Subcutaneous preadipocyte (primary cell): ENCODE results near the gene DNMT3B. TPM values are rescaled to one million over a fixed set of nuclear protein-coding genes. Genes with fewer than 3 reads are reported as not detected.

Experiments used
- total RNA-seq: library from RNA; depleted of rRNA; stranded (reverse); fragments of >200 nt; gene quantifications from 2 replicates; pipeline ENCODE4 v1.2.3, GENCODE V29; 2012

DNMT3B gene
- 4.0 and 4.3 TPM in 2 replicates for total RNA-seq

DNA sequence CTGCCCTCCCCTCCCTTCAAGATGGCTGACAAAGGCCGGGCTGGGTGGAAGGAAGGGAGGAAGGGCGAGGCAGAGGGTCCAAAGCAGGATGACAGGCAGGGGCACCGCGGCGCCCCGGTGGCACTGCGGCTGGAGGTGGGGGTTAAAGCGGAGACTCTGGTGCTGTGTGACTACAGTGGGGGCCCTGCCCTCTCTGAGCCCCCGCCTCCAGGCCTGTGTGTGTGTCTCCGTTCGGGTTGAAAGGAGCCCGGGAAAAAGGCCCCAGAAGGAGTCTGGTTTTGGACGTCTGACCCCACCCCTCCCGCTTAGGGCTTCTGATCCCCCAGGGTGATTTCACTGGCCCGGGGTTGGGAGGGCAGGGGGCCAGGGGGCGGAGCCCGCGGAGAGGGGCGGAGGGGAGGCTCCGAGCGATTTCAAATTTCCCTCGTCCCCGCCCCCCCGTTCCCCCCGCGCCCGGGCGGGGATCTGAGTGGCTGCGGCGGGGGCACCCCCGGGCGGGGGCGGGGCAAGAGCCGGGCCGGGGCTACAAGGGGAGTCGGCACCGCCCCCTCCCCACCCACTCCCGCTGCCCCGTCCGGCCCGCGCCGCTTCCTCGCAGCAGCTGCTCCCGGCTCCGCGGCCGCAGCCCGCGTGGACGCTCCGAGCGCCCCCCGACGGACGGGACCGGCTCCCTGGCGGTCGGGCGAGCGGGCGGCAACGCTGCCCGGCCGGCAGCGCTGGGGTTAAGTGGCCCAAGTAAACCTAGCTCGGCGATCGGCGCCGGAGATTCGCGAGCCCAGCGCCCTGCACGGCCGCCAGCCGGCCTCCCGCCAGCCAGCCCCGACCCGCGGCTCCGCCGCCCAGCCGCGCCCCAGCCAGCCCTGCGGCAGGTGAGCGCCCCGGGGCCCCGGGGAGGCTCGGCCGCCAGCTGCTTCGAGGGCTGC, at the start of gene DNMT3B:
TSS of gene DNMT3B (plus strand) at position 555 of the 923 bp plus-strand sequence. CDS start 17,939 bp downstream, outside the sequence.

DNA sequence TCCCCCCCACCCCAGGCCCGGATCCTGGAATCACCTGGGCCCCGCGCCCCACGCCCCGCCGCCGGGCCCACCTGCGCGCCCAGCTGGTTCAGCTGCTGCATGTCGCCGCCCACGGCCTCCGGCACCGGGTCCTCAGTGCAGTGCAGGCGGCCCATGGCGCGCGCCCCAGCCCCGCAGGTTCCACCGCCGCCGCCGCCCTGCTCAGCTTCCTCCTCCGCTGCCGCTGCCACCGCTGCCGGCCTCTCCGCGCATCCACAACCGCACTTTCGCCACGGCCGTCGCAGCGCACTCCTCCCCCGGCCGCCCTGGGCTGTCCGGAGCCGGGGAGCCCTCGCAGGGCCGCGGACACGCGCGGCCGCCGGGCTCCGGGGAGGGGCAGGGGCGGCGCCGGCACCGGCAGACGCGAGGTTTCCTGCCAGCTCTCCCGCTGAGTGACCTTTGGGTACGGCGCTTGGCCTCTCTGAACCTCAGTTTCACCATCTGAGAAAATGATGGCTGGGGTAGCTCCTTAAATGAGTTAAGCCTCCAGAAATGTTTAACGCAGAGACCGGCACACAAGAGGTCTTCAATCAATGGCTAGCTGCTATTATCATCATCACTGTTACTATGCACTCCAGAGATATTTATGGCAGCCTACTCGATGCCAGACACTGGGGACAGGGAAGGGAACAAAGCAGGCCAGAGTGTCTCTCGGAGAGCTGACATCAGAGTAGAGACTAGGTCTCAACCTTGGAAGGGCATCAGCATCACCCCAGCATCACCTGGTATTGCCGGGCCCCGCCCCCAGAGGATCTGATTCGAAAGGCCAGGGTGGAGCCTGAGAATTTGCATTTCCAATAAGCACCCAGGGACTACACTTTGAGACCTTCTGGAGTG, 18.7 kb upstream of the DNMT3B start, which contains the start of gene COMMD7:
TSS of gene COMMD7 (minus strand) at position 231 of the 876 bp plus-strand sequence. CDS start at position 155, 76 bp downstream.

Other genes with a start within 250 kb of the DNMT3B start
- gene NOL4L, start 177.1 kb upstream of the DNMT3B start, total RNA-seq = 3.7 and 4.0 TPM in 2 replicates
- not detected in 2 replicates for gene C20orf203, start 88.4 kb upstream of the DNMT3B start, total RNA-seq
- gene COMMD7, start 18.9 kb upstream of the DNMT3B start, total RNA-seq = 39.1 and 44.1 TPM in 2 replicates
- gene MAPRE1, start 57.6 kb downstream of the DNMT3B start, total RNA-seq = 63.2 and 82.3 TPM in 2 replicates
- gene EFCAB8, start 96.5 kb downstream of the DNMT3B start, total RNA-seq = under 0.01 TPM in 2 replicates
- gene SUN5, start 242.0 kb downstream of the DNMT3B start, total RNA-seq = not detected in 2 replicates
- not detected in 2 replicates for gene BPIFB2, start 245.3 kb downstream of the DNMT3B start, total RNA-seq